MM.1S (cell line): ENCODE measurements around the gene TBL1XR1.

Experiments used
- CTCF ChIP-seq: fragments of 300-600 bp; sonication (generic); IDR thresholded peaks from 2 replicates; pipeline ENCODE4 v1.5.1; 2016; ENCODE audit warnings: antibody characterized with exemption, low read length, mixed read lengths
- EZH2phosphoT487 ChIP-seq: fragments of 300-600 bp; sonication (generic); IDR thresholded peaks from 2 replicates; pipeline ENCODE4 v1.6.1; 2018; ENCODE audit warnings: antibody characterized with exemption, low read length

GRCh38 chr3:177110895-177111294 lies 86.4 kb downstream of the TBL1XR1 start:
- TF ChIP-seq CTCF: no peak
- no peak for TF ChIP-seq EZH2phosphoT487
